Adrenal gland (tissue), 12 donors: ENCODE data around the gene NLGN2. TPM values are rescaled to one million over a fixed set of nuclear protein-coding genes. Genes with fewer than 3 reads are reported as not detected.

Source experiments
- DNase-seq, 7 donors: peaks; one replicate each; pipeline ENCODE4 v3.0.0-alpha.2; 2019 to 2020
- H3K27ac ChIP-seq, 5 donors: fragments of 200-600 bp; sonication (generic) in 4 of 5; 1 replicate in 3 of 5; 2 replicates in 2 of 5; pipeline versions ENCODE4 v1.5.1 to v1.8.0; 2016 to 2020; ENCODE audit warnings: mild to moderate bottlenecking in 1 of 5
- H3K27me3 ChIP-seq: fragments of 200-600 bp; 2 replicates; pipeline ENCODE4 v1.8.0; 2021
- H3K36me3 ChIP-seq, 2 donors: fragments of 200-600 bp; replicated peaks in 1 of 2; 1 replicate in 1 of 2; 2 replicates in 1 of 2; pipeline versions ENCODE4 v1.5.1 to v1.8.0; 2018 to 2022
- H3K4me1 ChIP-seq, 2 donors: fragments of 200-600 bp; replicated peaks in 1 of 2; 1 replicate in 1 of 2; 2 replicates in 1 of 2; pipeline versions ENCODE4 v1.5.1 to v1.8.0; 2018 to 2021
- H3K4me3 ChIP-seq, 4 donors: fragments of 200-600 bp; sonication (generic) in 3 of 4; one replicate each; pipeline ENCODE4 v1.5.1; 2016 to 2018
- H3K9me3 ChIP-seq, 3 donors: fragments of 200-600 bp; sonication (generic) in 1 of 3; replicated peaks in 1 of 3; 1 replicate in 2 of 3; 2 replicates in 1 of 3; pipeline versions ENCODE4 v1.5.1 to v1.8.0; 2016 to 2021
- CTCF ChIP-seq, 6 experiments: fragments of 450-650 bp in 4 of 6; fragments of 200-600 bp in 2 of 6; sonication (generic) in 1 of 6; IDR thresholded peaks; 1 replicate in 5 of 6; 2 replicates in 1 of 6; pipeline versions ENCODE4 v1.5.1 to v1.8.0; 2016 to 2021; ENCODE audit warnings: antibody characterized with exemption in 6 of 6, mild to moderate bottlenecking in 2 of 6, moderate library complexity in 1 of 6
- POLR2A ChIP-seq, 2 donors: fragments of 450-650 bp; IDR thresholded peaks; one replicate each; pipeline ENCODE4 v1.6.1; 2017; ENCODE audit warnings: antibody characterized with exemption in 2 of 2, mild to moderate bottlenecking in 2 of 2, moderate library complexity in 1 of 2
- WGBS, 4 donors: extraction: QIAGEN DNeasy Blood & Tissue Kit in 2 of 4; methylation state at CpG; one replicate each; pipeline versions ENCODE4 v1.1.5 to v1.1.7; 2013 to 2017; 5-methylcytosine and 5-hydroxymethylcytosine counted together
- intact Hi-C, 2 donors: fragments of 100-400 bp; cut with DNase I; formaldehyde crosslinking; loops; one replicate each; pipeline versions ENCODE4 v1.14.1 to v1.15.0; 2022 to 2023
- polyA plus RNA-seq, 3 donors: library from polyadenylated mRNA; stranded (reverse); fragments of 200-250 nt in 2 of 3; fragments of 350-450 nt in 1 of 3; fragmentation: Illumina TruSeq in 1 of 3; extraction: RNeasy Lipid Tissue Mini Kit (QIAGEN cat#74804) in 1 of 3; gene quantifications; one replicate each; pipeline ENCODE4 v1.2.3, GENCODE V29; 2013 to 2014
- total RNA-seq, 9 donors: library from RNA; depleted of rRNA in 4 of 9; stranded (reverse); fragments of >200 nt in 4 of 9; fragments of 120-200 nt in 1 of 9; fragmentation: NEBNext Ultra II Directional in 1 of 9; extraction: Animal tissue kit (Norgen Biotek cat#: 25700) in 1 of 9; gene quantifications; one replicate each; pipeline versions ENCODE4 v1.1.0 to v1.2.4, GENCODE V29; 2013 to 2023
- donor health status: healthy with polysubstance abuse.
- donor health status: Bipolar disorder and iron deficiency.
- donor health status: DM: yes; HTN: yes; CAD: no.
- donor health status: DM: no; HTN: no; CAD: no.
- donor health status: DM: no; HTN: no; CAD: no.
- donor health status: DM: yes; HTN: yes; CAD: no.

Gene NLGN2
- total and polyA plus RNA-seq, 12 donors: 2.8 to 44.6 (median 16.6) TPM

- DNase-seq: no peak
- Histone ChIP-seq H3K27ac (peak overlapping the region; percentile 78 to 95 (median 92)), H3K4me3 (no peak overlapping the region), H3K27me3 (no peaks in the 10 kb centered on the region), H3K4me1 (peaks cover 26 to 35% of the 10 kb centered on the region in 2 donors), H3K36me3 (peaks cover 0 to 43% of the 10 kb centered on the region in 2 donors), H3K9me3 (no peaks in the 10 kb centered on the region)
- no peak for TF ChIP-seq POLR2A (IDR thresholded peaks at IDR 0.05)
- no peak for TF ChIP-seq CTCF (IDR thresholded peaks at IDR 0.05)
- intact Hi-C loops: no loop called here
- 86 to 96% (median 89%) methylated on average over 13 to 33 of the region's 33 CpGs for WGBS, 4 donors
Observed at GRCh38 chr17:7465597-7466275, 58.1 kb downstream of the NLGN2 start.

GRCh38 chr17:7466318-7466638 lies 58.6 kb downstream of the NLGN2 start:
- TF ChIP-seq POLR2A (IDR thresholded peaks at IDR 0.05) (no peak), CTCF (IDR thresholded peaks at IDR 0.05) (no peak)
- Histone ChIP-seq H3K4me3 (peak overlapping the region in 1 of 4 donors; percentile 2), H3K4me1 (peaks cover 32 to 39% of the 10 kb centered on the region in 2 donors), H3K9me3 (no peaks in the 10 kb centered on the region), H3K36me3 (peaks cover 0 to 43% of the 10 kb centered on the region in 2 donors), H3K27ac (peak overlapping the region; percentile 78 to 95 (median 92)), H3K27me3 (no peaks in the 10 kb centered on the region)
- intact Hi-C loops: no loop called here
- DNase-seq: no peak
- 61 to 81% (median 73%) methylated on average over 9 of the region's 9 CpGs for WGBS, 4 donors

- H3K36me3 ChIP-seq: peaks cover 0 to 41% of the 10 kb centered on the region in 2 donors
- no peaks in the 10 kb centered on the region for H3K27me3 ChIP-seq
- H3K9me3 ChIP-seq: no peaks in the 10 kb centered on the region
- peak overlapping the region in 1 of 4 donors; percentile 2 for H3K4me3 ChIP-seq
- peaks cover 32 to 45% of the 10 kb centered on the region in 2 donors for H3K4me1 ChIP-seq
- WGBS, 4 donors: 30 to 51% (median 42%) methylated on average over 6 to 16 of the region's 16 CpGs
- peak; percentile 92 to 97 (median 96) for DNase-seq
- intact Hi-C loops: no loop called here
- H3K27ac ChIP-seq: peak overlapping the region; percentile 78 to 95 (median 92)
- peak in 1 of 2 donors; percentile 51 for TF ChIP-seq POLR2A (IDR thresholded peaks at IDR 0.05)
- no peak for TF ChIP-seq CTCF (IDR thresholded peaks at IDR 0.05)
Observed at GRCh38 chr17:7466639-7467341, 59.1 kb downstream of the NLGN2 start.

GRCh38 chr17:7467498-7467897 lies 59.9 kb downstream of the NLGN2 start:
- TF ChIP-seq CTCF (IDR thresholded peaks at IDR 0.05) (no peak), POLR2A (IDR thresholded peaks at IDR 0.05) (no peak)
- H3K4me3 ChIP-seq: no peak overlapping the region
- intact Hi-C loops: no loop called here
- DNase-seq: no peak
- 77 to 92% (median 84%) methylated on average over 3 of the region's 3 CpGs for WGBS, 4 donors
- peaks cover 32 to 47% of the 10 kb centered on the region in 2 donors for H3K4me1 ChIP-seq
- H3K27me3 ChIP-seq: no peaks in the 10 kb centered on the region
- no peaks in the 10 kb centered on the region for H3K9me3 ChIP-seq
- H3K36me3 ChIP-seq: peaks cover 0 to 34% of the 10 kb centered on the region in 2 donors
- H3K27ac ChIP-seq: peak overlapping the region; percentile 78 to 95 (median 92)
